H1 (cell line): ENCODE measurements around the gene FABP6. TPM values are rescaled to one million over a fixed set of nuclear protein-coding genes. Genes with fewer than 3 reads are reported as not detected.

Source experiments
- CHD7 ChIP-seq: fragments of 300-600 bp; sonication (generic); IDR thresholded peaks from 2 replicates; pipeline ENCODE4 v1.7.1; 2012; ENCODE audit warnings: low read length, moderate library complexity, mild to moderate bottlenecking, inconsistent platforms; ENCODE audit not compliant: insufficient replicate concordance
- CREB1 ChIP-seq: IDR thresholded peaks from 2 replicates; pipeline ENCODE4 v1.6.1; 2012; ENCODE audit warnings: inconsistent platforms
- EZH2 ChIP-seq: fragments of 200-600 bp; sonication (generic); IDR thresholded peaks from 2 replicates; pipeline ENCODE4 v1.7.1; 2012; ENCODE audit warnings: low read depth, mild to moderate bottlenecking, moderate library complexity, low read length, inconsistent platforms; ENCODE audit not compliant: severe bottlenecking
- JUN ChIP-seq: IDR thresholded peaks from 2 replicates; pipeline ENCODE4 v1.6.1; 2011; ENCODE audit warnings: low read depth, mild to moderate bottlenecking, improper control_type of control experiment, low read length
- PHF8 ChIP-seq: fragments of 200-600 bp; sonication (generic); conservative IDR thresholded peaks from 2 replicates; pipeline ENCODE4 v1.7.1; 2012; ENCODE audit warnings: low read depth, mild to moderate bottlenecking, inconsistent platforms, low read length, moderate library complexity
- POU5F1 ChIP-seq: IDR thresholded peaks from 2 replicates; pipeline ENCODE4 v1.6.1; 2011; ENCODE audit warnings: low read depth, mild to moderate bottlenecking, low read length, moderate library complexity
- RNF2 ChIP-seq: fragments of 200-900, 300-1000 bp; sonication (generic); IDR thresholded peaks from 2 replicates; pipeline ENCODE4 v1.7.1; 2016; ENCODE audit warnings: borderline replicate concordance, low read depth, mild to moderate bottlenecking, antibody characterized with exemption, low read length; ENCODE audit not compliant: poor library complexity, severe bottlenecking; ENCODE audit errors: missing control alignments
- SP2 ChIP-seq: IDR thresholded peaks from 2 replicates; pipeline ENCODE4 v1.6.1; 2012; ENCODE audit warnings: mild to moderate bottlenecking, low read length, inconsistent platforms
- TBP ChIP-seq: IDR thresholded peaks from 2 replicates; pipeline ENCODE4 v1.6.1; 2011; ENCODE audit warnings: low read depth, low read length, improper control_type of control experiment
- TCF12 ChIP-seq: IDR thresholded peaks from 2 replicates; pipeline ENCODE4 v1.6.1; 2011; ENCODE audit warnings: low read depth, mild to moderate bottlenecking, low read length
- polyA plus RNA-seq, 7 experiments: library from polyadenylated mRNA; depleted of rRNA in 3 of 7; stranded (reverse) in 5 of 7; unstranded in 2 of 7; fragments of >200 nt in 5 of 7; fragments of 200-250 nt in 2 of 7; gene quantifications; 1 replicate in 5 of 7; 2 replicates in 1 of 7; 4 replicates in 1 of 7; pipeline versions ENCODE4 v1.2.1 to v1.2.3, GENCODE V29; 2011 to 2013; ENCODE audit warnings: missing spikeins in 2 of 7, mixed read lengths in 2 of 7
- total RNA-seq: library from RNA; stranded (reverse); fragmentation: NEBNext Ultra II Directional; extraction: Animal tissue kit (Norgen Biotek cat#: 25700); gene quantifications from 2 replicates; pipeline ENCODE4 v1.2.1, GENCODE V29; 2021

FABP6 gene
- total and polyA plus RNA-seq, 2 of the 8 experiments (the other 6 are each of a cell fraction or from before 2014, with no cell fraction given) = 4.8 to 6.1 TPM

GRCh38 chr5:160254706-160255105 lies 25.4 kb downstream of the FABP6 start (continued):
- no peak for TF ChIP-seq CHD7
- TF ChIP-seq TBP = no peak
- no peak for TF ChIP-seq RNF2
- no peak for TF ChIP-seq SP2
- no peak for TF ChIP-seq POU5F1
- no peak for TF ChIP-seq EZH2
- no peak for TF ChIP-seq CREB1
- TF ChIP-seq JUN = no peak
- TF ChIP-seq TCF12 = no peak
- no peak for TF ChIP-seq PHF8
